PFSK-1 (cell line): ENCODE results near the gene ACSM4.

ENCODE experiments used
- POLR2AphosphoS5 ChIP-seq: IDR thresholded peaks from 2 replicates; pipeline ENCODE4 v1.6.1; 2012; ENCODE audit warnings: low read depth, mild to moderate bottlenecking, control low read depth, low read length, moderate library complexity
- SIN3A ChIP-seq: IDR thresholded peaks from 2 replicates; pipeline ENCODE4 v1.6.1; 2012; ENCODE audit warnings: mild to moderate bottlenecking, low read length, moderate library complexity, borderline replicate concordance; ENCODE audit not compliant: insufficient read depth
- TAF1 ChIP-seq: IDR thresholded peaks from 2 replicates; pipeline ENCODE4 v1.6.1; 2012; ENCODE audit warnings: low read length, control low read depth, borderline replicate concordance; ENCODE audit not compliant: insufficient read depth

- TF ChIP-seq TAF1, result no peak
- TF ChIP-seq POLR2AphosphoS5, result no peak
- no peak for TF ChIP-seq SIN3A
These were observed 57.4 kb downstream of the ACSM4 start for GRCh38 chr12:7361265-7361664.
